Measurements from ENCODE around the gene IPPK.
A peak's percentile ranks its signal among the peaks of the same experiment; 100 is the strongest.

IPPK gene, protein sequence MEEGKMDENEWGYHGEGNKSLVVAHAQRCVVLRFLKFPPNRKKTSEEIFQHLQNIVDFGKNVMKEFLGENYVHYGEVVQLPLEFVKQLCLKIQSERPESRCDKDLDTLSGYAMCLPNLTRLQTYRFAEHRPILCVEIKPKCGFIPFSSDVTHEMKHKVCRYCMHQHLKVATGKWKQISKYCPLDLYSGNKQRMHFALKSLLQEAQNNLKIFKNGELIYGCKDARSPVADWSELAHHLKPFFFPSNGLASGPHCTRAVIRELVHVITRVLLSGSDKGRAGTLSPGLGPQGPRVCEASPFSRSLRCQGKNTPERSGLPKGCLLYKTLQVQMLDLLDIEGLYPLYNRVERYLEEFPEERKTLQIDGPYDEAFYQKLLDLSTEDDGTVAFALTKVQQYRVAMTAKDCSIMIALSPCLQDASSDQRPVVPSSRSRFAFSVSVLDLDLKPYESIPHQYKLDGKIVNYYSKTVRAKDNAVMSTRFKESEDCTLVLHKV

DNA sequence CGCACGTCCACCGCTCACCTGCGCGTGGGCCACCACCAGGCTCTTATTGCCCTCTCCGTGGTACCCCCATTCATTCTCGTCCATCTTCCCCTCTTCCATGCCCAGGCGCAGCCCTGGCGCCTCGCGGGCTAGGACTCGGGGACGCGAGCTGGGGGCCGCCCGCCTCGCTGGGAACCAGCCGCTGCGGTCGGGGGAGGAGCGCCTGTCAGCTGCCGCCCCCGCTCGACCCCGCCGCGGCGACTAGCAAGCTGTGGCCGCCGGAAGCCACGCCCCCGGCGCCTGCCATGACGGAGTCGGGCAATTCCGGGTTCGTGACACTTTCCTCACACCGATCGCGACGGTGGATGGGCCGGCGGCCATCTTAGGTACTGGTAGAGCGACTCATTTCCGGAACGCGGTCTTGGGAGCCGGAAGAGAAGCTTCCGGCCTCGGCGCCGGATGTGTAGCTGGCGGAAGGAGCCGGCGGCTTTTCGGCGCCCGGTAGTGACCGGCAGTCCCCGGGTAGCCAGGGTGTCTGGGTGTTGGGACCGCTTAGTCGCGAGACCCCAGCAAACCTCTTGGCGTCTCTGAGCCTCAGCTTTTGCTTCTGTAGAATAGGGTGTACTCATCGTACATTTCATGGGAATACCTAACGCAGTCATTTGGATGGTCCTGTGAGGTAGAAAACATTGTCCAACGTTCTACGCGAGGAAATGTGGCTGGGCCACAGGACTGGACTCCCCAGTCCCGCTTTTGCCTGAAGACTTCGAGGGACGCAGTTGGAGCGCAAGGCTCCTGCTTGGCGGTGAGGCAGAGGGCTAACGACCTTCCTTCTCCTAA is at the start of gene IPPK:
Gene IPPK (minus strand): TSS at position 242 of the 819 bp plus-strand sequence. CDS start 143 bp downstream, at position 99.
- DNase-seq, result peak; percentile 98

- no peak for DNase-seq
Measured at GRCh38 chr9:92719028-92719647, 49.2 kb upstream of the IPPK start.

- no peak for DNase-seq
Measured at GRCh38 chr9:92718086-92719001, 48.4 kb upstream of the IPPK start.

DNA sequence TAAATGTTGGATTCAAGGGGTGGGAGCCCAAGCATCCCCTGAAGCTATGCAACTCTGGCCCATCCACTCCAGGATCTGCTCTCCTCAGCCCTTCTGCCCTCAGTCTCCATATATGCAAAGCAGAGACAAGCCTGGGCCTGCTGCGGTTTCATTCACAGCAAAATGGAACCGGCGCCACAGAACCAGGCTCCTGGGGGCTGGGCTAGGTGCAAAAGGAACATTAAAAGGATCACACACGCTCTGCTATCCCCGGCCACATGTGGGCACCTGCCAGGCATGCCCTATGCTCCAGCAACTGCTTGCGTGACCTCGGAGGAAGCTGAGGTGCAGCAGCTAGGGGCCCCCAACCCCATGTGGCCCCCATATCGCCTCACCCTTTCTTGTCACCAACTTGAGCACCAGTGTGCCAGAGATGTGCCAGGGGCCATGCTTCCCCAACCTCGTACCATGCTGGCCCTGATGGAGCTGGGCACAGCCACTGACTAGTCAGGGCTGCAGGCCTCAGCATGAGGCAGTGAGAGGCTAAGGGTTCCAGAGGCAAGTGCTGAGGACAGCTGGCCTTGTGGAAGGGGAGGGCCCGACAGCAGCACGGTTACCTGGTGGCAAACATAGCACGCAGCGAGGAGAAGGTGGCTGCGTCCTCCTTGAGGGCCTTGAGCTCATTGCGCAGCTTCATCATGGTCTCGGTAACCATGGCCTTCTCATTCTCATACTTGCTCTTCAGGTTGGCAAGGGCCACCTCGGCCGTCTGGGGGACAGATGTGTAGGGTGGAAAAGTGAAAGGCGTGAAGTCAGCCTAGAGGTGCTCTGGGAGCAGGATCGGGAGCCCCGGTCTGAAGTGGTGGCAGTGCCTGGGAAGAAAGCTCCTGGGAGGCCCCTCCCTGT is 47.5 kb upstream of the IPPK start:
- DNase-seq, result no peak

DNA sequence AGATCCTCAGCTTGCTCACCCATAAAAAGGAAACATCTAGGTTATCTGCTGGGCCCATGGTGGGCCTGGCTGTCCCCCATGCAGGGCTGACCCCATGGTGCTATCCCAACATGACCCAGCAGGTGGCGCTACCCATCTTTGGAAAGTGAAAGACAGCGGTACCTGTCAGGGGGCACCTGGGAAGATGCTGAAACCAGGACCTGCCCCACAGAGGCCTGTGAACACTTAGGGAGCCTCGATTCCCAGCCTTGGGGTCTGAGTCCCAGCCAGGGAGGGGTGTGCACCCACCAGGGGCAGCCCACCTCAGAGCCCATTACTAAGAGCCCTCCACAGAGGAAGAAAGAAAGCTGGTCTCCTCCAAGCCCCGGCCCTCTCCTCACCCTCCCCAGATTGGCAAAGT is 46.6 kb upstream of the IPPK start:
- peak; percentile 80 for DNase-seq

DNA sequence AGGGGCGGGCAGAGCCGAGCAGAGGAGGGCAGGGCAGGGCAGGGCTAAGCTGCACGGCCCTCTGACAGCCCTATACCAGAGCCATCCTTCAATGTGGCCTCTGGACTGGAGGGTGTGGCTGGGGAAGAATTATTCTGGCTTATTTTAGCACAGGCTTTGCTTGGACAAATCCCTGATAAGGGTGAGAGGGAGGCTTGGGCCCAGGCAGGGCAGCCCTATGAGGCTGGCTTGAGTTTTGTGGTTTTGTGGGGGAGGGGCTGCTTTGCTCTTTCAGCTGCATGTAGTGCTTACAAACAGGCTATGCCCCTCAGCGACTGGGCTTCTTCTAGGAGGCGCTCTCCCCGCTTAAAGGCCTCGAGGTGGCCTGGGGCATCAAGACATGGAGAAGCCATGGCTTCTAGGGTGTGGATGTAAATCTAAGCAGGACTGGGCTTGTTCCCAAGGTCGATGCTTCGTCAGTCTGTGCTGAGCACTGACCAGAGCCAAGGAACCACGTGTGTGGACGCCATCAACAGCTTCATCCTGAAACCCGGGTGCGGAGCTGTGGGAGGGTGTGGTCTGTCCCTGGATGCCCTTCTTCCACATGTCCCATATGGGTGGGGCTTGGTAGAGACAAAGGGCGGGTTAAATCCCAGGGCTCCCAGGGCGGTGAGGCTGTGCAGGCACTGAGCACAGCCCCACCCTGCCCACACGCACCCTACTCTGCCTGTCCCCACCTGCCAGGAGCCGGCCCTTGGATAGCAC is 45.7 kb upstream of the IPPK start:
- no peak for DNase-seq

DNA sequence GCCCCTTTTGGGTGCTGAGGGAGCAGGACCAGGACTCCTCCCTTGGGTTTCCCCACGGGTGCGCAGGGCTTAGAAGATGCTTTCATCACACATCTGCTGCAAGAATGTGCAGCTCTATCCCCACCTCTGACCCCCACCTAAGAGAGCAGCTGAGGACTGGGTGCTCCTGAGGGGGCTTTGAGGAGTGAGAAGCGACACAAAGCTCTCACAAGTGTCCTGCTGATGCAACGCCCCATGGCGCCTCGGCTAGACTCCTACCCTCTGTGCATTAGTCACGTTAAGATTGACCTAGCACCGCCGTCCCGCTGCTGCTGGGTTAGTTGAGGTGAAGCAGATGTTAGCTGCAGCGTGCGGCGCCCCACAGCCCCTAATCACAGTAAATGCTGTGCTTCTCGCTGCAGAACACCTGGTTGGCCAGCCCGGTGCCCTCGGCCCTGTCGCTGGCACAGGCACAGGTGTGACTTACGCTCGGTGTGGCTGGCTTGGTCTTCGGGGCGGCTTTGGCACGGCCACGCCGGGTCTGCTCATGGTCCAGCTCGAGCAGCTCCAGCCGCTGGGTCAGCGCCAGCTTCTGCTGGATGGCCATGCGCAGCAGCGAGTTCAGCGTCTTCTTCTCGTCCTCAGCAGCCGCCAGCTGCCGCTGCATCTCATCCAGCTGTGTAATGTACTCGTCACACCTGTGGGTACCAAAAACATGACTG is 45.0 kb upstream of the IPPK start:
- DNase-seq, result no peak

DNA sequence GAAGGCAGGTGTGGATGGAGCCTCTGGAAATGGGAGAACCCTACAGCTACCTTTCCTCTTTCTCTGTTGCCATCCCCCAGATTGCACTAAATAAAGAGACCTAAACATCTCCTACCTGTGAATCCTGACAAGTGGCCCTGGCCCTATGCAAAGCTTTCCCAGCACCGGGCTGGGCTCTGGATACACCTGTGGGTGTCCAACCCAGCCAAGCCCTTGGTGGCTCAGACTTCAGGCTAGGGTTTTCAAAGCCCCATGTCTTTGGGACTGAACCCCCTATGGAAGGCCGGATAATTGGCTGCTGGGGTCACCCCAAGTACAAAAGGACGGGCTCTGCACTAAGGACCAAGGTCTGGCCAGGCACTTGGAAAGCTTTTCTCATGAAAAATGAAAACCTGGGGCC is 44.1 kb upstream of the IPPK start:
- DNase-seq, result no peak

GRCh38 chr9:92713528-92713927 is 43.6 kb upstream of the IPPK start:
- DNase-seq, result no peak

- DNase-seq, result no peak
Measured at GRCh38 chr9:92712767-92713166, 42.8 kb upstream of the IPPK start.

- DNase-seq, result no peak
Measured at GRCh38 chr9:92711844-92712243, 41.9 kb upstream of the IPPK start.

DNA sequence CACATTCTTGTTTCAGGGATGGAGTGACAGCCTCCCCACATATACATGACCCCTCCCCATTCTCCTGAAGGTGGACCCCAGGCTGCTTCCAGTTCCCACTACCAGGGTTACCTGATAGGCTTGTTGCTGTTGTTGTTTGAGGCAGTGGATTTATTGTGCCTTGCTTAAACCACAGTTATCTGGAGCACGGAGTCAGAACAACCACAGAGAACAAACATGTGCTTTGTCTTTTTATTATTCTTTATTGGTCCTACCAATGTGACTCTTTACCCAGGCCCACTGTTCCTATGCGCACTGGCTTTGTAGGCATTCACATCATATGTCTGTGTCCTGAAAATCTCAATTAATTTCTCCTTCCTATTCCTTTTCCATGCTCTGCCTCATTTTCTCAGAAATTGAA is 41.2 kb upstream of the IPPK start:
- DNase-seq, result no peak

DNA sequence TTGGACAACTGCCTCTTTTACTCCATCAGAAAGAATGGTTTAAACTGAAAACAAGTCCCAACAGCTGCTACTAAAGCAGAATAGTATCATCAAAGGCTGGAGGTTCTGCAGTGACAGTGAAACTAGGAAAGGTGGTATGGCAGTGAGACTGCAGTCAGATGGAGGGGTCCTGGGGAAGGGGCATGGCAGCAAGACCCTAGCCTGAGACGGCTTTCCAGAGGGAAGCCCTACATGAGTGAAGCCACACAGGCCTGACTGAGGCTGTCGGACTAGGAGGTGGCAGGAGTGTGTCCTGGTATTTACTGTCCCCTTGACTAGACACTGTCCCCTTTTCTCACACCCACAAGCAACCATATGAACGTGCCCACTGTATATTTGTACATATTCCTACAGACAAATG is 40.4 kb upstream of the IPPK start:
- DNase-seq, result no peak

DNA sequence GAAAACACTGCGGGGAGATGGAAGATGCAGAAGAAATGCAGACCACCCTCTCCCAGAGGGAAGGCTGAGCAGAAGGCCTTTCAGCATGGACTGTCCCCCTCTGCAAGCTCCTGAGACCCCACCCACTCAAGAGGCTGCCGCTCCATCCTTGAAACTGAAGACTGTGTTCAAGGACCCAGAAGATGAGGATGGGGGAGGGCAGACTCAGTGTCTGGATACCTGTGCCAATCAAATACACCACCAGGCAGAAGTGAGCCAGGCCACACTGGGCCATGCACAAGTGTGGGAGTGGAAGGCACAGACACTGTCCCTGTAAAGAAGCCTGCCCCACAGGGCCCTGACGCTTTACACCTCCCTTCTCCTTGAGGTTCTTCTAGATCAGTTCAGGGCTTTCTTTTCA is 40.0 kb upstream of the IPPK start:
- no peak for DNase-seq

GRCh38 chr9:92709240-92709639 is 39.3 kb upstream of the IPPK start:
- DNase-seq, result no peak

- DNase-seq, result no peak
Measured at GRCh38 chr9:92707530-92707929, 37.6 kb upstream of the IPPK start.

- DNase-seq, result no peak
Measured at GRCh38 chr9:92706218-92706940, 36.4 kb upstream of the IPPK start.

DNA sequence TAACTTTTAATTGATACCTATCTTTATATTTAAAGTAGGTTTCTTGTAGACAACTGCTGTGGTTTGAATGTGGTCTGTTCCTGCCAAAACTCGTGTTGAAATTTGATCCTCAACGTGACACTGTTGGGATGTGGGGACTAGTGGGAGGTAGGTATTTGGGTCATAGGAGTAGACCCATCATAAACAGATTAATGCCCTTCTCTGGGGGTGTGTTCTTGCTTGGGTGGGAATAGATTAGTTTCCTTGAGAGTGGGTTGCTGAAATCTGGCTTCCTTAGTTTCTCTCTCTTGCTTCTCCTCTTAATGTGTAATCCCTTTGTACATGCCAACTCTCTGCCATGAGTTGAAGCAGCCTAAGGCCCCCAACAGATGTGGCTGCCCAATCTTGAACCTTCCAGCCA is 34.6 kb upstream of the IPPK start:
- no peak for DNase-seq

GRCh38 chr9:92696619-92697018 is 26.7 kb upstream of the IPPK start:
- DNase-seq, result no peak

Measured in right forelimb (tissue), 1 donor.